B cell (primary cell): ENCODE data around the gene TANC2. TPM values are rescaled to one million over a fixed set of nuclear protein-coding genes. Genes with fewer than 3 reads are reported as not detected.
A peak's percentile ranks its signal among the peaks of the same experiment; 100 is the strongest.

Source experiments
- ATAC-seq: fragments of 200-7000 bp; cut with Tn5 transposase; one replicate; pipeline ENCODE4 v1.10.0; 2021; ENCODE audit warnings: low read depth, mild to moderate bottlenecking, moderate number of reproducible peaks, moderate library complexity
- CTCF ChIA-PET: fragments of 350-600 bp; sonication (Branson Sonifier 250); formaldehyde crosslinking; loops from one replicate; lab custom pipeline; 2021; ENCODE audit warnings: antibody characterized with exemption, inconsistent platforms; lab: Charles Lee
- POLR2A ChIA-PET: fragments of 350-600 bp; sonication (Branson Sonifier 250); formaldehyde crosslinking; loops from one replicate; lab custom pipeline; 2021; ENCODE audit warnings: antibody characterized with exemption; lab: Charles Lee
- DNase-seq: peaks from one replicate; pipeline ENCODE4 v3.0.0; 2013
- H2AFZ ChIP-seq: 2 replicates; pipeline ENCODE4 v1.6.1; 2012; ENCODE audit warnings: mild to moderate bottlenecking, low read depth, low read length; ENCODE audit not compliant: insufficient read depth, poor library complexity, severe bottlenecking
- H3K27ac ChIP-seq, 2 donors: 1 replicate in 1 of 2; 2 replicates in 1 of 2; pipeline ENCODE4 v1.5.1; 2012 to 2013; ENCODE audit warnings: low read length in 2 of 2, mild to moderate bottlenecking in 2 of 2, moderate library complexity in 1 of 2
- H3K27me3 ChIP-seq, 4 experiments: fragments of 200-600 bp in 1 of 4; sonication (generic) in 1 of 4; replicated peaks in 1 of 4; 1 replicate in 2 of 4; 2 replicates in 2 of 4; pipeline versions ENCODE4 v1.6.1 to v1.7.0; 2013 to 2016; ENCODE audit warnings: low read length in 3 of 4, mild to moderate bottlenecking in 2 of 4, mixed read lengths in 1 of 4, moderate library complexity in 1 of 4; ENCODE audit not compliant: insufficient read depth in 4 of 4, control insufficient read depth in 3 of 4; ENCODE audit errors: control extremely low read depth in 1 of 4
- H3K36me3 ChIP-seq, 2 experiments: replicated peaks in 1 of 2; 1 replicate in 1 of 2; 2 replicates in 1 of 2; pipeline versions ENCODE4 v1.6.1 to v1.7.1; 2013; ENCODE audit warnings: low read length in 1 of 2; ENCODE audit not compliant: insufficient read depth in 2 of 2, control insufficient read depth in 1 of 2; ENCODE audit errors: control extremely low read depth in 1 of 2, extremely low read depth in 1 of 2
- H3K4me1 ChIP-seq, 2 donors: fragments of 200-600 bp in 1 of 2; sonication (generic) in 1 of 2; 1 replicate in 1 of 2; 2 replicates in 1 of 2; pipeline versions ENCODE4 v1.5.1 to v1.6.1; 2013 to 2017; ENCODE audit warnings: low read length in 2 of 2; ENCODE audit not compliant: control insufficient read depth in 2 of 2, insufficient read depth in 2 of 2
- H3K4me2 ChIP-seq: replicated peaks from 2 replicates; pipeline ENCODE3; 2012; ENCODE audit warnings: mild to moderate bottlenecking, low read depth, low read length; ENCODE audit not compliant: poor library complexity, severe bottlenecking
- H3K4me3 ChIP-seq, 5 experiments: fragments of 200-600 bp in 1 of 5; sonication (generic) in 1 of 5; 1 replicate in 3 of 5; 2 replicates in 2 of 5; pipeline versions ENCODE4 v1.5.1 to v1.7.0; 2011 to 2016; ENCODE audit warnings: low read length in 4 of 5, mild to moderate bottlenecking in 4 of 5, low read depth in 2 of 5, control low read depth in 1 of 5, moderate library complexity in 1 of 5; ENCODE audit not compliant: insufficient read depth in 1 of 5; ENCODE audit errors: control extremely low read depth in 1 of 5, extremely low read depth in 1 of 5
- H3K79me2 ChIP-seq: fragments of 200-600 bp; sonication (generic); one replicate; pipeline ENCODE4 v1.6.0; 2016; ENCODE audit warnings: low read length; ENCODE audit not compliant: control insufficient read depth, insufficient read depth
- H3K9ac ChIP-seq: fragments of 200-600 bp; sonication (generic); 2 replicates; pipeline ENCODE4 v1.6.1; 2017; ENCODE audit warnings: mild to moderate bottlenecking, low read length, moderate library complexity
- H3K9me3 ChIP-seq, 3 donors: one replicate each; pipeline versions ENCODE4 v1.6.1 to v1.7.1; 2013; ENCODE audit warnings: low read length in 2 of 3; ENCODE audit not compliant: control insufficient read depth in 2 of 3, insufficient read depth in 1 of 3; ENCODE audit errors: control extremely low read depth in 1 of 3
- H4K20me1 ChIP-seq: 2 replicates; pipeline ENCODE4 v1.6.0; 2012; ENCODE audit warnings: mild to moderate bottlenecking, low read length; ENCODE audit not compliant: insufficient read depth, control insufficient read depth, poor library complexity, severe bottlenecking
- H3K27ac Mint-ChIP-seq: one replicate; pipeline ENCODE4 v1.8.0; 2021; ENCODE audit warnings: mixed read lengths
- H3K27me3 Mint-ChIP-seq: one replicate; pipeline ENCODE4 v1.8.0; 2021; ENCODE audit warnings: mixed read lengths
- H3K4me1 Mint-ChIP-seq: one replicate; pipeline ENCODE4 v1.8.0; 2021; ENCODE audit warnings: mixed read lengths
- H3K4me3 Mint-ChIP-seq: one replicate; pipeline ENCODE4 v1.8.0; 2021; ENCODE audit warnings: mixed read lengths
- H3K9me3 Mint-ChIP-seq: one replicate; pipeline ENCODE4 v1.8.0; 2022; ENCODE audit warnings: mixed read lengths; ENCODE audit not compliant: insufficient read depth
- EZH2 ChIP-seq: IDR thresholded peaks from 2 replicates; pipeline ENCODE4 v1.6.1; 2012; ENCODE audit warnings: borderline replicate concordance, low read depth, mild to moderate bottlenecking, moderate library complexity, low read length; ENCODE audit not compliant: insufficient read depth, poor library complexity, severe bottlenecking
- WGBS: methylation state at CpG from one replicate; pipeline ENCODE4 v1.1.5; 2013; ENCODE audit warnings: missing lambda C conversion rate; ENCODE audit not compliant: insufficient coverage; 5-methylcytosine and 5-hydroxymethylcytosine counted together
- intact Hi-C: fragments of 100-400 bp; cut with micrococcal nuclease; formaldehyde crosslinking; loops from one replicate; pipeline ENCODE4 v1.10.0; 2022
- polyA plus RNA-seq: library from polyadenylated mRNA; depleted of rRNA; stranded (reverse); fragments of >200 nt; gene quantifications from 2 replicates; pipeline ENCODE4 v1.2.3, GENCODE V29; 2012
- total RNA-seq, 2 donors: library from RNA; stranded (reverse); fragments of 120-200 nt in 1 of 2; gene quantifications; 1 replicate in 1 of 2; 2 replicates in 1 of 2; pipeline versions ENCODE4 v1.2.3 to v1.2.4, GENCODE V29; 2013 to 2022
- TF ChIP-seq, protein P1 (sequence below): fragments of 200-600 bp; IDR thresholded peaks from one replicate; pipeline ENCODE4 v1.8.0; 2022; ENCODE audit warnings: antibody characterized with exemption, mild to moderate bottlenecking

Gene TANC2
- total and polyA plus RNA-seq, 2 donors (not counting 1 experiment from before 2014, with no cell fraction given), result 4.6 to 20.4 TPM

DNA sequence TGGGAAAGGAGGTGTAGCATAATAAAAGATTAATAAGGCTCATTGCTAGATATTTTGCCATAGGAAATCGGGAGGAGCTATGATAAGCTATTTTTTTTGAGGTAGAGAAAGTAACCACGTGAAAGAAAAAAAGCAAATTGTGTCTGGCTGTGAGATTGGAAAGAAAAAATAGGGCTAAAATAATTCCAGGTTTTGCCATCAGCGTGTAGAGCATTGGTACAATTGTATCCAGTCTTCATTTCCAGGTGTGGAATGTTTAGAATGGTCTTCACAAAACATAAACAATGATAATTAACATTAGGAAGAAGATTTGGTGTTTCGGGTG, 1.1 kb downstream of the TANC2 start:
- no peaks in the 10 kb centered on the region for H4K20me1 ChIP-seq
- H3K4me1 ChIP-seq, result peaks cover 18 to 20% of the 10 kb centered on the region in 2 donors
- Mint-ChIP-seq H3K4me1 (peaks cover 21% of the 10 kb centered on the region), H3K9me3 (no peaks in the 10 kb centered on the region), H3K27me3 (no peaks in the 10 kb centered on the region), H3K4me3 (peak overlapping the region; percentile 86), H3K27ac (peak overlapping the region; percentile 70)
- H3K36me3 ChIP-seq, result no peaks in the 10 kb centered on the region
- TF ChIP-seq, protein P1, sequence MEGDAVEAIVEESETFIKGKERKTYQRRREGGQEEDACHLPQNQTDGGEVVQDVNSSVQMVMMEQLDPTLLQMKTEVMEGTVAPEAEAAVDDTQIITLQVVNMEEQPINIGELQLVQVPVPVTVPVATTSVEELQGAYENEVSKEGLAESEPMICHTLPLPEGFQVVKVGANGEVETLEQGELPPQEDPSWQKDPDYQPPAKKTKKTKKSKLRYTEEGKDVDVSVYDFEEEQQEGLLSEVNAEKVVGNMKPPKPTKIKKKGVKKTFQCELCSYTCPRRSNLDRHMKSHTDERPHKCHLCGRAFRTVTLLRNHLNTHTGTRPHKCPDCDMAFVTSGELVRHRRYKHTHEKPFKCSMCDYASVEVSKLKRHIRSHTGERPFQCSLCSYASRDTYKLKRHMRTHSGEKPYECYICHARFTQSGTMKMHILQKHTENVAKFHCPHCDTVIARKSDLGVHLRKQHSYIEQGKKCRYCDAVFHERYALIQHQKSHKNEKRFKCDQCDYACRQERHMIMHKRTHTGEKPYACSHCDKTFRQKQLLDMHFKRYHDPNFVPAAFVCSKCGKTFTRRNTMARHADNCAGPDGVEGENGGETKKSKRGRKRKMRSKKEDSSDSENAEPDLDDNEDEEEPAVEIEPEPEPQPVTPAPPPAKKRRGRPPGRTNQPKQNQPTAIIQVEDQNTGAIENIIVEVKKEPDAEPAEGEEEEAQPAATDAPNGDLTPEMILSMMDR, result no peak
- TF ChIP-seq EZH2, result no peak
- peak overlapping the region; percentile 90 for H2AFZ ChIP-seq
- H3K4me3 ChIP-seq, result peak overlapping the region; percentile 61 to 88 (median 70)
- H3K79me2 ChIP-seq, result peaks cover 9% of the 10 kb centered on the region
- ChIA-PET POLR2A (no interaction called here), CTCF (interaction anchor here (1.2 to 1.6 kb wide), 2 partner anchors 47 to 263 kb away, joined by 3 read pairs; no protein-coding TSS in a partner anchor)
- DNase-seq, result no peak
- H3K9ac ChIP-seq, result peak overlapping the region; percentile 84
- intact Hi-C loops, result loop anchor here (5.0 to 10.0 kb wide), 5 partner anchors 245 to 1298 kb away; partner anchors contain the start of genes MAP3K3, METTL2A and TEX2
- no peak overlapping the region for H3K27ac ChIP-seq
- no peaks in the 10 kb centered on the region for H3K27me3 ChIP-seq
- 0% methylated on average over 2 of the region's 4 CpGs for whole genome bisulfite sequencing
- H3K9me3 ChIP-seq, result no peaks in the 10 kb centered on the region
- no peak for ATAC-seq
- peak overlapping the region; percentile 95 for H3K4me2 ChIP-seq

DNA sequence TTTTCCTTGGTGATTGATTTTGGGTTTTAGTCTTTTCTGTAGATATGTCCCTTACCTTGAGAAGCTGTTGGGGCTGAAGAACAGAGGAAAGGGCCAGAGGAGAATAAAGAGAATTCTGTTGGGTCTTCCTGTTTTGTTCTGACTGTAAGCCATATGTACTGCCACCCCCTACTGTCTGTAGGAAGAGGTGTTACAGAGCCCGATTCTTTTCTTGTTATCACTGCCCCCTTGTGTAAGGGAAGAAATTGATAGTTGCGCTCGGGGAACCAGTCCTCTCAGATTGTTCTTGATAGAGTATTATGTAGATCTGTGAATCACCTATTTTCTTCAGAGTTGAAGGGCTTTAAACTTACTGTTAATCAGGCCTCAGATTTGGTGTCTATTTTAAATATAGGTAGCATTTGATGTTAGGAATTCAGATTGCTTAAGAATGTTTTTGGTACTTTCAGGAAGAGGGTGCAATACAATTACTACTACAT, 2.4 kb downstream of the TANC2 start:
- peak overlapping the region; percentile 48 for H3K27ac Mint-ChIP-seq
- no peaks in the 10 kb centered on the region for H3K27me3 Mint-ChIP-seq
- no peak for TF ChIP-seq EZH2
- TF ChIP-seq, protein P1, result peak; percentile 85
- Histone ChIP-seq H3K36me3 (no peaks in the 10 kb centered on the region), H3K27ac (no peak overlapping the region), H3K4me1 (peaks cover 18 to 20% of the 10 kb centered on the region in 2 donors), H3K27me3 (no peaks in the 10 kb centered on the region), H3K79me2 (peaks cover 14% of the 10 kb centered on the region), H3K4me3 (no peak overlapping the region), H3K4me2 (peak overlapping the region; percentile 34), H4K20me1 (no peaks in the 10 kb centered on the region), H2AFZ (no peak overlapping the region), H3K9me3 (no peaks in the 10 kb centered on the region), H3K9ac (no peak overlapping the region)
- DNase-seq (peak; percentile 83), ATAC-seq (peak; percentile 39)
- H3K4me3 Mint-ChIP-seq, result peak overlapping the region; percentile 74
- peaks cover 21% of the 10 kb centered on the region for H3K4me1 Mint-ChIP-seq
- intact Hi-C loops, result loop anchor here (1.0 to 10.0 kb wide), 6 partner anchors 246 to 1296 kb away; partner anchors contain the start of genes MAP3K3, METTL2A and TEX2
- H3K9me3 Mint-ChIP-seq, result no peaks in the 10 kb centered on the region
- 0% methylated on average over 3 of the region's 3 CpGs for WGBS
- CTCF ChIA-PET, result interaction anchor here (0.6 to 1.6 kb wide), 4 partner anchors 24 to 297 kb away, joined by 3 to 4 read pairs (median 3); no protein-coding TSS in a partner anchor
- POLR2A ChIA-PET, result no interaction called here
